ENCODE measurements around the gene BACH2.
A peak's percentile ranks its signal among the peaks of the same experiment; 100 is the strongest.

The BACH2 gene

GRCh38 chr6:90256698-90257485 lies 39.8 kb downstream of the BACH2 start:
- DNase-seq (ENCODE audit: low read depth): no peak
- H3K4me3 ChIP-seq (ENCODE audit: low read depth, low read length): no peak overlapping the region
- no peak for TF ChIP-seq CTCF (IDR thresholded peaks at IDR 0.05; ENCODE audit: insufficient read depth, low read depth, low read length, missing control alignments)

GRCh38 chr6:90253631-90254030 lies 43.0 kb downstream of the BACH2 start:
- no peak for DNase-seq (ENCODE audit: low read depth)

GRCh38 chr6:90251295-90251992 lies 45.2 kb downstream of the BACH2 start:
- peak; percentile 74 for DNase-seq (ENCODE audit: low read depth)
- no peak overlapping the region for H3K4me3 ChIP-seq (ENCODE audit: low read depth, low read length)
- no peak for TF ChIP-seq CTCF (IDR thresholded peaks at IDR 0.05; ENCODE audit: insufficient read depth, low read depth, low read length, missing control alignments)

More at GRCh38 chr6:90253631-90254030, 43.0 kb downstream of the BACH2 start:
- TF ChIP-seq CTCF (IDR thresholded peaks at IDR 0.05; ENCODE audit: insufficient read depth, low read depth, low read length, missing control alignments): no peak
- H3K4me3 ChIP-seq (ENCODE audit: low read depth, low read length): no peak overlapping the region

GRCh38 chr6:90250405-90250804 lies 46.2 kb downstream of the BACH2 start:
- TF ChIP-seq CTCF (IDR thresholded peaks at IDR 0.05; ENCODE audit: insufficient read depth, low read depth, low read length, missing control alignments): no peak
- DNase-seq (ENCODE audit: low read depth): no peak
- no peak overlapping the region for H3K4me3 ChIP-seq (ENCODE audit: low read depth, low read length)

- no peak overlapping the region for H3K4me3 ChIP-seq (ENCODE audit: low read depth, low read length)
- DNase-seq (ENCODE audit: low read depth): no peak
- TF ChIP-seq CTCF (IDR thresholded peaks at IDR 0.05; ENCODE audit: insufficient read depth, low read depth, low read length, missing control alignments): no peak
Measured at GRCh38 chr6:90249458-90249857, 47.2 kb downstream of the BACH2 start.

GRCh38 chr6:90249034-90249433 lies 47.6 kb downstream of the BACH2 start:
- H3K4me3 ChIP-seq (ENCODE audit: low read depth, low read length): no peak overlapping the region
- no peak for TF ChIP-seq CTCF (IDR thresholded peaks at IDR 0.05; ENCODE audit: insufficient read depth, low read depth, low read length, missing control alignments)
- DNase-seq (ENCODE audit: low read depth): peak; percentile 5
